Right forelimb (tissue), 1 donor: ENCODE results near the gene EPS8L2.
"Not testable (repeated sequence)": the region's sequence is repeated elsewhere in the genome, so short reads cannot be mapped to it uniquely, and the experiment has no call there.

ENCODE experiments used
- DNase-seq: peaks from one replicate; pipeline ENCODE4 v3.0.0-alpha.2; 2018

EPS8L2 gene

DNA sequence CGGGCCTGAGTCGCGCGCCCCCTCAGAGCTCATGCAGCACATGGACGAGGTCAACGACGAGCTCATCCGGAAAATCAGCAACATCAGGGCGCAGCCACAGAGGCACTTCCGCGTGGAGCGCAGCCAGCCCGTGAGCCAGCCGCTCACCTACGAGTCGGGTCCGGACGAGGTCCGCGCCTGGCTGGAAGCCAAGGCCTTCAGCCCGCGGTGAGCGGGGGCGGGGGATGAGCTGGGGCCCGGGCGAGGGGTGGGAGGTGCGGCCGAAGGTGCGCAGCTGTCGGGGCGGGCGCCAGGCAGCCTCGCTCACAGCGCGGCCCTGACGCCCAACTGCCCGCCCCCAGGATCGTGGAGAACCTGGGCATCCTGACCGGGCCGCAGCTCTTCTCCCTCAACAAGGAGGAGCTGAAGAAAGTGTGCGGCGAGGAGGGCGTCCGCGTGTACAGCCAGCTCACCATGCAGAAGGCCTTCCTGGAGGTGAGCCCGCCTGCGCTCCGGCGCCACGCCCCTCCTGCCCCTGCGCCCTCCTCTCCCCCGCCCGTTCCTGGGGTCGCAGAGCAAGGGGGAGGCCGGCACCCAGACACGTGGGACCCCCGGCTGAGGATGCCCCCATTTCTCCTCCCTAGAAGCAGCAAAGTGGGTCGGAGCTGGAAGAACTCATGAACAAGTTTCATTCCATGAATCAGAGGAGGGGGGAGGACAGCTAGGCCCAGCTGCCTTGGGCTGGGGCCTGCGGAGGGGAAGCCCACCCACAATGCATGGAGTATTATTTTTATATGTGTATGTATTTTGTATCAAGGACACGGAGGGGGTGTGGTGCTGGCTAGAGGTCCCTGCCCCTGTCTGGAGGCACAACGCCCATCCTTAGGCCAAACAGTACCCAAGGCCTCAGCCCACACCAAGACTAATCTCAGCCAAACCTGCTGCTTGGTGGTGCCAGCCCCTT is 20.5 kb downstream of the EPS8L2 start:
- peak; percentile 75 for DNase-seq

DNA sequence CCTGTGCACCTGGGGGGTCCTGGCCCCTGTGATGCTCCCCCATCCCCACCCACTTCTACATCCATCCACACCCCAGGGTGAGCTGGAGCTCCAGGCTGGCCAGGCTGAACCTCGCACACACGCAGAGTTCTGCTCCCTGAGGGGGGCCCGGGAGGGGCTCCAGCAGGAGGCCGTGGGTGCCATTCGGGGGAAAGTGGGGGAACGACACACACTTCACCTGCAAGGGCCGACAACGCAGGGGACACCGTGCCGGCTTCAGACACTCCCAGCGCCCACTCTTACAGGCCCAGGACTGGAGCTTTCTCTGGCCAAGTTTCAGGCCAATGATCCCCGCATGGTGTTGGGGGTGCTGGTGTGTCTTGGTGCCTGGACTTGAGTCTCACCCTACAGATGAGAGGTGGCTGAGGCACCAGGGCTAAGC is 21.3 kb downstream of the EPS8L2 start:
- no peak for DNase-seq

DNA sequence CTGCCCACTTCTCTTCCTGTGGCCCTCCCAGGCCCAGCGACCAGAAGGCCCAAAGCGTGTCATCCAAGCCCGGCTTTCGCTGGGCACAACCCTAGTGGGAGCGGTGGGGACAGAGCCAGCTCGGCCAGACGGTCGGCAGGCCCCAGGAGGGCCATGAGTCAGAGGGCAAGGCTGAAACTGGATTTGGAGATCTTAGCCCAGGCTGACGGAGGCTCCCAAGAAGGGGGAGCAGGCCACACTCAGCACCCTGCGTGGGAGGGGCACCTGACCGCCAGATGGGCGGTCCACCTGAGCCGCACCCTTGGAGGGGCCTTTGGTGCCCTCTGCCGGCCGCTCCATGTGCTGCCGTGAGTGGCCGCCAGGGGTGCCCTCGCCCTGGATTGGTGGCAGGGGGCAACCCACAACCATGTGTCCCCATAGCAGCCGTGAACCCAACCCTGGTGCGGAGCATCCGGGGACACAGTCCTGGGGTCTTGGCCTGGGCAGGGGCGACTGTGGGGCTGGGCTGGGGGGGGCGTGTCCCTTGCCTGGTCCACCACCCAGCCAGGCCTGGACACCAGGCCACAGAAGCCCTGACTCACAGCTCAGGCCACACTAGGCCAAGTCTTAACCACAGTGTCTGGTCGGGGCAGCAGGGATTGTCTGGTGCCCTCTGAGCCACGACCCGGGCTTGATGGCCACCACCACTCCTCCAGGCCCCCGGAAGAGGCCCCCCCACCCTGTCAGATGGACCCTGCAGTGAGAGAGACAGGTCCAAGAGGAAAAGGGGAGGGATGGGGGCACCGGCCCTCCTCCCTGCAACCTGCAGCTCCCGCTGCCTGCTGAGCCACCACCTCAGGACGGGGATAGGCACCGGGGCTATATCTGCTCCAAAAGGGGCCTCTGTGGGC is 22.1 kb downstream of the EPS8L2 start:
- peak; percentile 84 for DNase-seq

DNA sequence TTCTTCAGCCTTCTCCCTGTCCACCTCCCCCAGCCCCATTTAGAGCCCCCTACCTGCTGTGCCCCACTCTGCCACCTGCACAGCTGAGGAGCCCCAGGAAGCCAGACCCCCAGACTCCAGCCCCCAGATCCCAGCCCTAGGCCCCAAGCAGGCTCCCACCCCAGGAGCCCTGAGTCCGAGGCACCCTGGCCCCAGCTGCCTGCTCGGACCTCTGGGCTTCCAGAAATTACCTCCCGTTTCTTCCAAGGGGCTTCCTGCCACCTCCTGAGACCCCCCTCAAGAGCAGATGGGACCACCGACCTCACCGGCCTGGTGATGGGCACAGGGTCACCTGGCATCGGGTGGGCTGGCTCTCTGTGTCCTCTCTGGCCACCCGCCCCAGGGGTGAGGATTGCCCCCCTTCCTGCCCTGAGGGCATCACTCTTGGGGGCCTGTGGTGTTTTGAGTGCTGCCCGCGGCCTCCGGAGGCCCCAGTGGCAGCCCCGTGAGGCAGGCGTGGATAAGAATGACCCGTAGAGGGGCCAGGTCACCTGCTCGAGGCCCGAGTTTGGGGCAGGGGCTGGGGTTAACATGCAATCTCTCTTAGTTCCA is 23.0 kb downstream of the EPS8L2 start:
- DNase-seq, result no peak

DNA sequence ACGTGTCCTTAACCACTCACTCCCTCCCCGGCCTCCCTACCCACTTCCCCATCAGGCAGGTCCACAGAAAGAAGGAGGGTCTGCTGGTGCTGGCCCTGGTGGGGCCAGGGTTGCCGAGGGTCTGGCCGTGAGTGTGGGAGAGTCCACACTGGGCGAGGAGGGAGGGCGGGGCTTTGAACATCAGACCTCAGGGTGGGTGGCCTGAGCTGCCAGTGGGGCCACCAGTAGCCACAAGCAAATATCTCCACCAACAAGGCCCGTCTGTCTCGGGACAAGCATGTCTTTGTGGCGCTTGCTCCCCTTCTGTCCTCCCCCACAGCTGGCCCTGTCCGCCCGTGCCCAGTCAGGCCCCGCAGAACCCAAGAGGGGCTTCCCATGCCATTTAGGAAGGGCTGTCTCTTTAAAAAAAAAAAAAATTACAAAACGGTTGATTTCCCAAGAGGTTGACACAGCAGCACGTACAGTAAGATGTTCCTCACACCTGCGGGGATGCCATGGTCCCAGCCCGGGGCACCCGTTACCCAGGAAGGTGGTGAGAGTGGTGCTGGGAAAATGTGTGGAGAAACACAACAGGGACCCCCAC is 23.6 kb downstream of the EPS8L2 start:
- DNase-seq, result peak; percentile 45

DNA sequence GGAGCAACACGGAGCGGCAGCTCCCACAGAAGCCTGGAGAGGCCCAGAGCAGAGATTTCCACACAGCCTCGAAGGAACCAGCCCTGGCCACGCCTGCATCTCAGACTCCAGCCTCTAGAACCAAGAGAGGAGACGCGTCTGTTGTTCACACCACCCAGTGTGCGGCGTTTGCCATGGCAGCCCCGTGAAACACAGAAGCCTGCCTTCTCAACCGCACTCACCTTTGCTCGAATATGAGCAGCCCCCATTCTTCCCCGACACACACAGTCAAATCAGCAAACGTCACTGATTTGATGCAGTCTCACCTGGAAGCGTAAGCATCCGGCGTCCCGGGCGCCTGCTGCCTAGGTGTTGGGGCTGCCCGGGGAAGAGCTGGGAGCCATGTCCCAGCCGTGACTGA is 27.0 kb downstream of the EPS8L2 start:
- DNase-seq, result no peak

DNA sequence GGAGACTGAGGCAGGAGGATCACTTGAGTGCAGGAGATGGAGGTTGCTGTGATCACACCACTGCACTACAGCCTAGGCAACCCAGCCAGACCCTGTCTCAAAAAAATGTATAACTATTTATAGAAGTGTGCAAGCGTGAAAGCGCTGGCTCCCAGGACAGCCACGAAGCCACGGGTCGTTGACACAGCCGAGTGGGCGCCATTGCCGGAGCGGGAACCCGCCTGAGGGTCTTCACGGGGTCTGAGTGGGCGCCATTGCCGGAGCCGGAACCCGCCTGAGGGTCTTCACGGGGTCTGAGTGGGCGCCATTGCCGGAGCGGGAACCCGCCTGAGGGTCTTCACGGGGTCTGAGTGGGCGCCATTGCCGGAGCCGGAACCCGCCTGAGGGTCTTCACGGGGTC is 28.5 kb downstream of the EPS8L2 start:
- DNase-seq, result not testable (repeated sequence)

DNA sequence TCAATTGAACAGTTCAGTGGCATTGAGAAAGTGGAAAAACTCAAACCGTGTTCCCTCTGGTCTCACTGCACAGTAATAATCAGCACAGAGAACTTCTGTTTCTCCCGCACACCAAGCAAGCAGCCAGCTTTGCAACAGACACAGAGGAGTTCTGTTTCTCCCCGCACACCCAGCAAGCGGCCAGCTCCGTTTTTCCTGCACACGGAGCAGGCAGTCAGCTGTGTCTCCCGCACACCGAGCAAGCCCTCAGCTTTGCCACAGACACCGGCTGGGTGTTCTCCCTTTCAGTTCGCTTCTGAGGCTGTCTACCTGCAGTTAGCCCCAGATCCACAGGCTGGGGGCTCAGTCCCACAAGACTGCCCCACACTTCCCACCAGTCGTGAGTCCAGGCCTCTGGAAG is 31.3 kb downstream of the EPS8L2 start:
- no peak for DNase-seq

DNA sequence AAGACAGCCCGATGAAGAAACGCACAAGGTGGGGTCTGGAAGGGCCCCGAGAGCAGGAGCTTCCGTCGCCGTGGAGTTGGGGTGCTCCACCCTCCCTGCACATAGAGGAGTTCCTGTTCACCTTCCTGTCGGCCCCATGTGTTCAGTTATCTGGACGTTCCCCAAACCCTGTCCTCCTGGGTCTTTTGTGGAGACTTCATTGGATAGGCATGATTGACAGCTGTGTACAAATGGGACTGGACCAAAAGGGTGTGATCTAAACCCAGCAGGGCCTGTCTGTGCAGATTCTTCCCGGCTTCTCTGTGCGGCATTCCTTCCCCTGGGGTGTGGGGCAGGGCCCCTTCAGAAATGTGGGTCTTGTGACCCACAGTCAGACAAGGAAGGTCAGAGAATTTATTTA is 31.9 kb downstream of the EPS8L2 start:
- DNase-seq, result not testable (repeated sequence)

DNA sequence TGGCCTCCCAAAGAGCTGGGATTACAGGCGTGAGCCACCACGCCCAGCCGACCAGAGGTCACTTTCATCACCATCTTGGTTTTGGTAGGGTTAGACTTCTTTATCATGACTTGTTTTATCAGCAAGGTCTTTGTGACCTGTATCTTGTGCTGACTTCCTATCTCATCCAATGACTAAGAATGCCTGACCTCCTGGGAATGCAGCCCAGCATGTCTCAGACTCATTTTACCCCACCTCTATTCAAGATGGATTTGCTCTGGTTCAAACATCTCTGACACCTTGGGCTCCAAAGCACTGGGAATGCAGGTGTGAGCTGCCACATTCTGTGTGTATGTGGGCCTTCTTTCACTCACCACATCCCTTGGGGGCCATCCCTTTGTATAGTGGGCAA is 36.1 kb downstream of the EPS8L2 start:
- no peak for DNase-seq

DNA sequence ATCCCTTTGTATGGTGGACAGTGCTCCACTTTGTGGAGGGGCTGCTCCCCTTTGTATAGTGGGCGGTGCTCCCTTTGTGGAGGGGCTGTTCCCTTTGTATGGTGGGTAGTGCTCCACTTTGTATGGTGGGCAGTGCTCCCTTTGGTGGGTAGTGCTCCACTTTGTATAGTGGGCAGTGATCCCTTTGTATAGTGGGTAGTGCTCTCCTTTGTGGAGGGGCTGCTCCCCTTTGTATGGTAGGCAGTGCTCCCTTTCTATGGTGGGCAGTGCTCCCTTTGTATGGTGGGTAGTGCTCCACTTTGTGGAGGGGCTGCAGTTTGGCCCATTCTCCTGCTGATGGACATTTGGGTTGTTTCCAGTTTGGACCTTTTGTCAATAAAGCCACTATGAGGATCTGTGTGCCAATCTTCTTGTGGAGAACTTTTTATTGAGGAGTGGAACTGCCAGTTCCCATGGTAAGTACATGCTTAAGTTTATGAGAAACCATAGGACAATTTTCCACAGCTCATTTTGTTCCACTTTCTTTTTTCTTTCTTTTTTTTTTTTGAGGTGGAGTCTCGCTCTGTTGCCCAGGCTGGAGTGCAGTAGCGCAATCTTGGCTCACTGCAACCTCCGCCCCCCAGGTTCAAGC is 36.7 kb downstream of the EPS8L2 start:
- DNase-seq, result no peak

DNA sequence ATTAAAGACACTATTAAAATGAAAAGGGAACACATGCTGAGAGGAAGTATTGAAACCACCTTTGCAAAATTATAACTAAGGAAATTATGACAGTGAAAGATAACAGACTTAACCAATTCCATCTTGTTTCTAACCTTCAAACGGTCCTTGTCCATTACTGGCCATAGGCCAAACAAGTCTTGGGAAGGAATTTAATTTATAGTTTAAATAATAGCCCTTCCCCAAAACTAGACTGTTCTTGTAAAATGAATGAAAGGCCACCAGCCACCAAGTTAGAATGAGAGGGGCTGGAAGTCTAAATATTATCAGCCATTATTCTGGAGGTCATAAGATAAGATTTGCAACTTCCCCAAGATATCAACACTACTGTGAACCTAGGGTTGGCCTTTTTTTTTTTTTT is 39.4 kb downstream of the EPS8L2 start:
- DNase-seq, result no peak

DNA sequence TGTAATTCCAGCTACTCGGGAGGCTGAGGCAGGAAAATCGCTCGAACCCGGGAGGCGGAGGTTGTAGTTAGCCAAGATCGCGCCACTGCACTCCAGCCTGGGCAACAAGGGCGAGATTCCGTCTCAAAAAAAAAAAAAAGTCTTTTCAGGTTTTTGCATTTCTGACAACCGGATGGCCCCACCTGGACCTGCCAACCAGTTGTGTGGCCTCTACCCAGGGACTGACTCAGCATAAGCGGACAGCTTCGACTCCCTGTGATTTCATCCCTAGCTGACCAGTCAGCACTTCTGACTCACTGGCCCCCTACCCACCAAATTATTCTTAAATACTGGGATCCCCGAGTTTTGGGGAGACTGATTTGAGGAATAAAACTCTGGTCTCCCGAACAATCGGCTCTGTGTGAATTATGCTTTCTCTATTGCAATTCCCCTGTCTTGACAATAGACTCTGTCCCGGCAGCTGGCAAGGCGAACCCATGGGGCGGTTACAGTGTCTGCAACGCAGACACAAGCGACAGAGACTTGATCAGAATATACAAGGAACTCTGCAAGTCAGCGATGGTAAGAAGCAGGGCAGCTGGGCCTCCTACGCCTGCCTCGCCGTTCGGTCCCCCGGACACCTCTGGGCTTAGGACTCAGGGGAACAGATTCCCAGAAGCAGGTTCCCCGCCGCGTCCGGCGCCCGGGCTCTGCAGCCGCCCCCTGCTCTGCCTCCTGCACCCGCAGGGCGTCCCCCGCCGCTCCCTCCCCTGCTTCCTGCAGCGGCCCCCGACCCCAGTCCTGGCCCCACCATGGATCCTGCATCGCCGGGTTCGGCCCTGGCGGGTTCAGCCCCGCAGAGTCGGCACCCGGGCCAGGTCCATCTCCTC is 40.5 kb downstream of the EPS8L2 start:
- DNase-seq, result no peak

DNA sequence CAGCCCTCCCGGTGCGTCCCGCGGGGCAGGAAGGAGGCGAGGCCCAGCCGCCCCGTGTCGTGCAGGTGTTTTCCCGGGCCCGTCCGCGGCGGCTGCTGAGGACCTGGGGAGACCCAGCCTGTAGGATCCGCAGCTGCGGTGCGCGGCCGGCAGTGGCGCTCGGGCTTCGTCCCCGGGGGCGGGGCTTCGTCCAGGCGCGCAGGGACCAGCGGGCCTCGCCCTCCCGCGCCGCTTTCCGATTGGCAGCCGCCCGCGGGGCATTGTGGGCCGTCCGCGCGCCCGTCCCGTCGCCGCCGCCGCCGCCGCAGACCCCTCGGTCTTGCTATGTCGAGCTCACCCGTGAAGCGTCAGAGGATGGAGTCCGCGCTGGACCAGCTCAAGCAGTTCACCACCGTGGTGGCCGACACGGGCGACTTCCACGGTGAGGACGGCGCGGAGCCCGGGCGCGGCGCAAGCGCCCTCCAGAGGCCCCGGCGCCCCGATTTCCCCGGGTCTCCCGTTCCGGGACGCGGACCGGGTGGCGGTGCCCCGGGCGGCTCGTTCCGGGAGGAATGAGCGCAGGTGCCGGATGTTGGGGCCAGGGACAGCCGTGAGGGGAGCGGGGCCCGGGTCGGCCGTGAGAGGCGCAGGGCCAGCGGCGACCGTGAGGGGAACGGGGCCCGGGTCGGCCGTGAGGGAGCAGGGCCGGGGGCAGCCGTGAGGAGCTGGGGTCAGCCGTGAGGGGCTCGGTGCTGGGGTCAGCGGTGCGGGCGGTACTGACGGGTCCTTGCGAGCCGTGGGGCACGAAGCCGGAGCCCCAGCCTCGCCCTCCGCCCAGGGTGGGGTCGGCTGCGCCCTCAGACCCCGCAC is 41.4 kb downstream of the EPS8L2 start, which contains the start of gene TALDO1:
TSS of gene TALDO1 (plus strand) at position 307 of the 849 bp plus-strand sequence. CDS start at position 325, 18 bp downstream.
- DNase-seq, result peak; percentile 92

DNA sequence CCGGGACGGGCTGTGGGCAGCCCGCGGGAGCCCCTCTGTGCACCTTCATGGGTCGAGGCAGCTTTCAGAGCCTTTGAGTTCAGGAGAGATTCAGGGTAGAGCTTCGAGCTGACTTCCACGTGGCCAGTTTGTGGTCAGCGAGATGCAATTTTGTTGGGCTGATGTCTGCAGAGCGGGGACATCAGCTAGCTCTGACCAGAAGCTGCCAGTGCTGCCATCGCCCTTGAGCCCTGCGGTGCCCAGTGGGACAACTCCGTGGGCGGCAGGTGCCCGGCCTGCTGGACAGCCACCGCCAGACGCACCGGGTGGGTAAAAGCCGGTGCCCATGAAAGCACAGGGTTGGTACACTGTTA is 42.0 kb downstream of the EPS8L2 start:
- DNase-seq, result no peak

DNA sequence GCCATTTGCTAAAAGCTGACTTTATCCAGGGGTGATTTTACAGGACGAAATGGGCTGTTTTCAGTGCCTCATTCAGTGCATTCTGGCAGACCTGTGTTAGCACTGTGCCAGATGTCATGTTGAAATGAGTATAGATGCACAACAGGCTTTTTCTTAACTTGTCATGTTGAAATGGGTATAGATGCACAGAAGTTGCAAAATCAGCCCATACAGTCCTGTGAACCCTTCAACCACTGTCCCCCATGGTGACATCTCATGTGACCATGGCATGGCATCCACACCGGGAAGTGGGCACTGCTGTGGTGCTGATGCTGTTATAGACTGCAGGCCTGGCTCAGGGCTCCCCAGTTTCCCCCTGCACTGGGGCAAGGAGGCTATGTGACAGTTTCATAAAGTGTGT is 43.7 kb downstream of the EPS8L2 start:
- no peak for DNase-seq

DNA sequence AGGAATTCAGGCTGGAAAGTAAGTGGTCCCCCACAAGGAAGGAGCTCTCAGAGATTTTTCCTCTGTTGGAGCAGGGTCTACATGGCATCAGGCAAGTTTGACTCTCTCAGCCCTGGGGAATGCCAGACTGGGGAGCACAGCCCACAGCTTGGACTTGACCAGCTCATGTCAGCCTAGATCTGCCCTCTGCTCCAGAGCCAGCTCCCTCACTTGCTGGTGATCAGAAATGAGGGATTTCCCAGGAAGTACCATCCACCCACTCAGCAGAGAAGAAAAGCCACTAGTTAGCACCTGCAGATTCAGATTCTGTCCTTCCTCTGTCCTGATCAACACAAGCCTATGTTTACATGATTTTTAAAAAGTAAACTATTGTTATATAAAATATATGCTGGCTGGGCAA is 54.2 kb downstream of the EPS8L2 start:
- DNase-seq, result no peak

DNA sequence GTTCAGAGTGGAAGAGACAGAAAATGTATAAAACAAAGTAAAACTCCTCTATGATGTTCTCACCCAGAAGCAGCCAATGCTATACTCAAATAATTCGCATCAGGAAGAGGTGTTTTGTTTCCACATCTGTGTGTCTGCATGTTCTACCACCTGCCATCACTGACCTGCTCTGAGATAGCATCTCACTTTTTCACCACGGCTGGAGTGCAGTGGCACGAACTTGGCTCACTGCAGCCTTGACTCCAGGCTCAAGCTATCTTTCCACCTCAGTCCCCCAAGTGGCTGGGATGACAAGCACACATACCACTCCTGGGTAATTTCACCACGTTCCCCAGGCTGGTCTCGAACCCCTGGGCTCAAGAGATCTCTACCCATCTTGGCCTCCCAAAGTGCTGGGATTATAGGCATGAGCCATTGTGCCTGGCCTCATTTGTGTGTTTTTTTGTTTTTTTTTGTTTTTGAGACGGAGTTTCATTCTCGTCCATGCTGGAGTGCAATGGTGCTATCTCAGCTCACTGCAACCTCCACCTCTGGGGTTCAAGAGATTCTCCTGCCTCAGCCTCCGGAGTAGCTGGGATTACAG is 55.6 kb downstream of the EPS8L2 start:
- DNase-seq, result no peak

DNA sequence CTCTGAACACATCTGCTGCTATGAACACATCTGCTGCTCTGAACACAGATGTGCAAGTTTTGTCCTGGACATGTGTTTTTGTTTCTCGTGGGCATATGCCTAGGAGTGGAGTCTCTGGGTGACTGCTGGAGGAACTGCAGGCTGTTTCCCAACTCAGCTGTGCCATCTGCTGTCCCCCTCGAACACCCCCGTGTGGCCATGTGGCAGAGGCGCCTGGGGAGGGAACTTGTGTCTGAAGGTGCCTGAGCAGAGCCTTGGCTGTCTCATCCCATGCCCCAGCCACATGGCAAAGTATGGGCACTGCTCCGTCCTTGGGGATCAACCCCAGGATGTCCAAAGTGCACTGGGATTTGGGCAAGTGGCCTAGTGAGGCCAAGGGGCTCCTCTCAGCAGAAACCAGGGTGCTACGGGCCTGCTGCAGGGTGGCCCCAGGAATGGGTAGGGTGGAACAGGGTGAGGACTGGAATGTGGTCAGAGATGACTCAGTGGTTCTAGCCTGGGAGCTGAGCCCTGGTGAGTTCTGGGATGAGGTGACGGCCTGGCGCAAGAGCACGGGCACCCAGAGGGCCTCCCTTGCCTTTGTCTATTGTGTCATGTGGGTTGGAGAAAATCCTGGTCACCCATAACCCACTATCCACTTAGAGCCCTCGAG is 56.5 kb downstream of the EPS8L2 start:
- no peak for DNase-seq

DNA sequence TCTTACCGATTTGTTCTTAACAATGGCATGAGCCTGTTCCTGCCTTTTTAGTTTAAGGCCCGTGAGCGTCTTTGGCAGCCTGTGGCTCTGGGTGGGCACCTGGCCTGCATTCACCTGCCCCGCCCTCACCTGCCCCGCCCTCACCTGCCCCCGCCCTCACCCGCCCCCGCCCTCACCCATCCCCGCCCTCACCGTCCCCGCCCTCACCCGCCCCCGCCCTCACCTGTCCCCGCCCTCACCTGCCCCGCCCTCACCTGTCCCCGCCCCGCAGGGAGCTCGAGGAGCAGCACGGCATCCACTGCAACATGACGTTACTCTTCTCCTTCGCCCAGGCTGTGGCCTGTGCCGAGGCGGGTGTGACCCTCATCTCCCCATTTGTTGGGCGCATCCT is 57.0 kb downstream of the EPS8L2 start:
- DNase-seq, result no peak
